ENCODE measurements around the gene TSPAN9. TPM values are rescaled to one million over a fixed set of nuclear protein-coding genes. Genes with fewer than 3 reads are reported as not detected.

TSPAN9 gene
- total RNA-seq, 1 donor = 13.0 TPM

DNA sequence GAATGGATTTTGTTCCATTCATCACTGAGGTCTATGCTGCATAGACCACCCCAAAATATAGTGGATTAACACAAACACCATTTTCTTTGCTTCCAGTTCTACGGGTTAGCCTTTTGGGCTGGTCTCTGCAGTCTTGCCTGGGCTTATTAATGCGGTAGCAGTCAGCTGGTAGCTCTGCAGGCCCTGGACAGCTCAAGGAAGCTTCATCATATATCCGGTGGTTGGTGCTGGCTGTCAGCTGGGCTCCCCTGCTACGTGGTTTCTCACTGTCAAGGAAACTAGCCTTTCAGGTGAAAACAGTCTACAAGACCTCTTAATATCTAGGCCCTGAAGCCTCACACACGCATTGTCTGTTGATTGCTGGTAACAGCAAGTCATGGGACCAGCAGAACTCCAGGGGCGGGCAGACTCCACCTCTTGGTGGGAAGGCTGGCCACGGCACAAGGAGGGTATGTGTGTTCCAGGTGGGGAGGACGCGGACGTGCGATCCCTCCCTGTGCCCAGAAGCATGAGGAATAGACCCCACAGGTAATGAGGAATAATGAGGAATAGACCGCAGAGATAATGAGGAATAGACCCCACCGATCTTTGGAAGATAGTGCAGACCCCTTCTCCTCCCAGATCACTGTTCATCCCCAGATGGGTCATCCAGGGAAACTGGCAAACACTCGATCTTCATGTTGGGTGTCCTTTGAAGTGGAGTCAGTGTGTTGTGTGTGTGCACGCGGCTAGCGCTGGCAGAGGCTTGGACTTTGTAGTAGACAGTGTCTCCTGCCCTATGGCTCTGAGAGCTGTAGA, 13.3 kb downstream of the TSPAN9 start:
- Histone ChIP-seq H3K4me3 (ENCODE audit: insufficient read depth, low read length) (no peak overlapping the region), H2AFZ (ENCODE audit: low read length) (no peak overlapping the region), H4K20me1 (ENCODE audit: insufficient read depth, low read length) (no peaks in the 10 kb centered on the region), H3K4me1 (ENCODE audit: insufficient read depth, low read length) (no peaks in the 10 kb centered on the region), H3K9me3 (ENCODE audit: low read depth, low read length) (no peaks in the 10 kb centered on the region), H3K4me2 (ENCODE audit: insufficient read depth, low read length) (no peak overlapping the region), H3K27me3 (ENCODE audit: insufficient read depth, low read length) (no peaks in the 10 kb centered on the region), H3K79me2 (ENCODE audit: insufficient read depth, low read length) (no peaks in the 10 kb centered on the region), H3K36me3 (ENCODE audit: insufficient read depth, low read length) (no peaks in the 10 kb centered on the region), H3K27ac (ENCODE audit: low read depth, low read length) (no peak overlapping the region)
- peak; percentile 69 for DNase-seq (ENCODE audit: insufficient read length, low spot score, missing footprints)
- TF ChIP-seq, protein P1, sequence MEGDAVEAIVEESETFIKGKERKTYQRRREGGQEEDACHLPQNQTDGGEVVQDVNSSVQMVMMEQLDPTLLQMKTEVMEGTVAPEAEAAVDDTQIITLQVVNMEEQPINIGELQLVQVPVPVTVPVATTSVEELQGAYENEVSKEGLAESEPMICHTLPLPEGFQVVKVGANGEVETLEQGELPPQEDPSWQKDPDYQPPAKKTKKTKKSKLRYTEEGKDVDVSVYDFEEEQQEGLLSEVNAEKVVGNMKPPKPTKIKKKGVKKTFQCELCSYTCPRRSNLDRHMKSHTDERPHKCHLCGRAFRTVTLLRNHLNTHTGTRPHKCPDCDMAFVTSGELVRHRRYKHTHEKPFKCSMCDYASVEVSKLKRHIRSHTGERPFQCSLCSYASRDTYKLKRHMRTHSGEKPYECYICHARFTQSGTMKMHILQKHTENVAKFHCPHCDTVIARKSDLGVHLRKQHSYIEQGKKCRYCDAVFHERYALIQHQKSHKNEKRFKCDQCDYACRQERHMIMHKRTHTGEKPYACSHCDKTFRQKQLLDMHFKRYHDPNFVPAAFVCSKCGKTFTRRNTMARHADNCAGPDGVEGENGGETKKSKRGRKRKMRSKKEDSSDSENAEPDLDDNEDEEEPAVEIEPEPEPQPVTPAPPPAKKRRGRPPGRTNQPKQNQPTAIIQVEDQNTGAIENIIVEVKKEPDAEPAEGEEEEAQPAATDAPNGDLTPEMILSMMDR (IDR thresholded peaks at IDR 0.05; ENCODE audit: extremely low read depth, low read depth, low read length) = no peak

DNA sequence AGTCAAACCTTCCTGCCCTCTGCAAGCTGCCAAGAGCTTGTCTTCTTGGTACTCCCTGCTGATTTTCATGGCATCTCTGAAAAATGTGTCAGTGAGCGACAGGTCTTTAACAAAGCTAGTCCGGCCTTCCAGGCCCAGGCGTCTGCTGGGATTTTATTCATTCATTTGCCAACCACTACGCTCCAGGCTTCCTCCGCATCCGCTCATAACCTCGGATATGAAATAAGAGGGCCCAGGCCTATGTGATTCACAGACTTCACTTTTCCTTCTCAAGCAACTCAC, 13.8 kb downstream of the TSPAN9 start:
- TF ChIP-seq, protein P1 (IDR thresholded peaks at IDR 0.05; ENCODE audit: extremely low read depth, low read depth, low read length) = no peak
- H3K27ac ChIP-seq (ENCODE audit: low read depth, low read length) = no peak overlapping the region
- H3K9me3 ChIP-seq (ENCODE audit: low read depth, low read length) = no peaks in the 10 kb centered on the region
- no peak for DNase-seq (ENCODE audit: insufficient read length, low spot score, missing footprints)
- no peaks in the 10 kb centered on the region for H3K36me3 ChIP-seq (ENCODE audit: insufficient read depth, low read length)
- no peak overlapping the region for H3K4me2 ChIP-seq (ENCODE audit: insufficient read depth, low read length)
- no peaks in the 10 kb centered on the region for H3K4me1 ChIP-seq (ENCODE audit: insufficient read depth, low read length)
- no peaks in the 10 kb centered on the region for H3K79me2 ChIP-seq (ENCODE audit: insufficient read depth, low read length)
- no peak overlapping the region for H2AFZ ChIP-seq (ENCODE audit: low read length)
- no peaks in the 10 kb centered on the region for H4K20me1 ChIP-seq (ENCODE audit: insufficient read depth, low read length)
- no peak overlapping the region for H3K4me3 ChIP-seq (ENCODE audit: insufficient read depth, low read length)
- no peaks in the 10 kb centered on the region for H3K27me3 ChIP-seq (ENCODE audit: insufficient read depth, low read length)

DNA sequence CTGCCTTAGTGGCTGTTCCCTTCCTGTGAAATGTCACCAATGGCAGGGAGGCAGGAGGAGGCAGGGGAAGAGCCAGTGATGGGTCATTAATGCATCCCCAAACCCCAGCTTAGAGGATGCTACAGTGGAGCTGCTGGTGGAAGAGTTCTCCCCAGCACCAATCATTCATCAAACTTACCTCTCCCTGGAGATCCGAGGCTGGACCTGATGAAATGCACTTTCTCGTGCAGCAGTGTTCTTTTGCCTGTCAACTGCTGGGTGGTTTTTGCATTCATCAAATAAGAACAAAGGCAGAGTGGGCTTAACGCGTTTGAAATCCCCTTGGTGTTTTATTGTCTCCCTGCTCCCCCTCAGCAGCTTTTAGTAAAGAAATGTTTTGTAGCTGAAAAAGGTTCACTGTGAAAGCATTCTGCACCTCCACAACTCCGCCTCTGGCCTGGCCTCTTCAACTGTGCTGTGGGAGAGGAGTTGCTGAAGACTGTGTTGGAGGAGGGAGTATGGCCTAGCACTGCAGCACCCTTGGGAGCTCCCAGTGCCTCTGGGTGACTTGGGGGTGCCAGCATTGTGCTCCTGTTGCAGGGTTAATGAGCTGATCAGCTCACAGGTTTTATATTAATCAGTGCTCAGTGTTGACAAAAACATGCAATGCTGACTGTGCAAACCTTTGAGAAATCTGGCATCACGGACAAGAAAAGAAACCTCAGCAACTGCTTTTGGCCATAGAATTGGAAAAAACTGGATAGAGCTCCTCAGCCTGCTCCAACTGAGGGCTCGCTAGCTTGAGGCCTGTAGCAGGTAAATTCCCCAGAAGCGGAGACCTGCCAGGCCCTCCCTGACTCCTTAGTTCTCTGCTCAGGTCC, 14.4 kb downstream of the TSPAN9 start:
- no peak overlapping the region for H2AFZ ChIP-seq (ENCODE audit: low read length)
- TF ChIP-seq, protein P1 (IDR thresholded peaks at IDR 0.05; ENCODE audit: extremely low read depth, low read depth, low read length) = no peak
- H3K4me2 ChIP-seq (ENCODE audit: insufficient read depth, low read length) = no peak overlapping the region
- no peak overlapping the region for H3K4me3 ChIP-seq (ENCODE audit: insufficient read depth, low read length)
- no peak overlapping the region for H3K27ac ChIP-seq (ENCODE audit: low read depth, low read length)
- no peaks in the 10 kb centered on the region for H3K79me2 ChIP-seq (ENCODE audit: insufficient read depth, low read length)
- H3K36me3 ChIP-seq (ENCODE audit: insufficient read depth, low read length) = no peaks in the 10 kb centered on the region
- no peaks in the 10 kb centered on the region for H3K4me1 ChIP-seq (ENCODE audit: insufficient read depth, low read length)
- H3K27me3 ChIP-seq (ENCODE audit: insufficient read depth, low read length) = no peaks in the 10 kb centered on the region
- H3K9me3 ChIP-seq (ENCODE audit: low read depth, low read length) = no peaks in the 10 kb centered on the region
- no peaks in the 10 kb centered on the region for H4K20me1 ChIP-seq (ENCODE audit: insufficient read depth, low read length)
- DNase-seq (ENCODE audit: insufficient read length, low spot score, missing footprints) = no peak

DNA sequence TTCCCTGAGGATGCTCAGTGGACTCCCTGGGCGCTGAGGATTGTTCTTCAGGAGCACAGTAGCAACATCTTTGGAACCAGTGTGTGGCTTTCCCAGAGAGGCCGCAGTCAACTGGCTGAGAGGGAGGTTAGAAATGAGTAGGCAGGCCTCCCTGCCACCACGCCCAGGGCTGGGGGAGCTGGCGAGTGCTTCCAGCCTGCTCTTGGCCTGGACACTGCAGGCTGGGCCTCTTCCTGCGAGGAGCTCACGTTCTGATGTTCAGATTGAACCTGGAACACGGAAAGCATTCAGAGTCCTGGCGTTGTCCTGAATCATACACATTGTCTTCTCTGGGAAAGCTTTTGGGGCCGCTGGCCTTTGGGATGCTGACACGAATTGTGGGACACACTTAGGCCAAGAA, 15.6 kb downstream of the TSPAN9 start:
- Histone ChIP-seq H3K4me2 (ENCODE audit: insufficient read depth, low read length) (no peak overlapping the region), H3K79me2 (ENCODE audit: insufficient read depth, low read length) (no peaks in the 10 kb centered on the region), H3K36me3 (ENCODE audit: insufficient read depth, low read length) (no peaks in the 10 kb centered on the region), H3K4me3 (ENCODE audit: insufficient read depth, low read length) (no peak overlapping the region), H2AFZ (ENCODE audit: low read length) (no peak overlapping the region), H3K9me3 (ENCODE audit: low read depth, low read length) (no peaks in the 10 kb centered on the region), H3K27ac (ENCODE audit: low read depth, low read length) (no peak overlapping the region), H3K4me1 (ENCODE audit: insufficient read depth, low read length) (peaks cover 10% of the 10 kb centered on the region), H4K20me1 (ENCODE audit: insufficient read depth, low read length) (no peaks in the 10 kb centered on the region), H3K27me3 (ENCODE audit: insufficient read depth, low read length) (no peaks in the 10 kb centered on the region)
- TF ChIP-seq, protein P1 (IDR thresholded peaks at IDR 0.05; ENCODE audit: extremely low read depth, low read depth, low read length) = no peak
- DNase-seq (ENCODE audit: insufficient read length, low spot score, missing footprints) = no peak

Data from osteoblast (primary cell).